ENCODE results near the gene ABHD17B. TPM values are rescaled to one million over a fixed set of nuclear protein-coding genes. Genes with fewer than 3 reads are reported as not detected.
A peak's percentile ranks its signal among the peaks of the same experiment; 100 is the strongest.

ABHD17B gene
- total and polyA plus RNA-seq, 7 donors: 8.4 to 68.3 (median 16.1) TPM

GRCh38 chr9:71878327-71879274 is 32.4 kb downstream of the ABHD17B start:
- WGBS, 3 donors: 96 to 99% (median 99%) methylated on average over 4 of the region's 4 CpGs
- H3K4me1 ChIP-seq: peaks cover 17% of the 10 kb centered on the region
- ATAC-seq: no peak
- peaks cover 0 to 10% of the 10 kb centered on the region in 2 donors for H3K36me3 ChIP-seq (ENCODE audit: insufficient read depth in 1 of 2, low read depth in 1 of 2)
- H3K4me3 ChIP-seq: no peak overlapping the region
- intact Hi-C loops (cut with DNase I): no loop called here
- DNase-seq: no peak
- H3K27ac ChIP-seq: no peak overlapping the region
- TF ChIP-seq, protein P1, sequence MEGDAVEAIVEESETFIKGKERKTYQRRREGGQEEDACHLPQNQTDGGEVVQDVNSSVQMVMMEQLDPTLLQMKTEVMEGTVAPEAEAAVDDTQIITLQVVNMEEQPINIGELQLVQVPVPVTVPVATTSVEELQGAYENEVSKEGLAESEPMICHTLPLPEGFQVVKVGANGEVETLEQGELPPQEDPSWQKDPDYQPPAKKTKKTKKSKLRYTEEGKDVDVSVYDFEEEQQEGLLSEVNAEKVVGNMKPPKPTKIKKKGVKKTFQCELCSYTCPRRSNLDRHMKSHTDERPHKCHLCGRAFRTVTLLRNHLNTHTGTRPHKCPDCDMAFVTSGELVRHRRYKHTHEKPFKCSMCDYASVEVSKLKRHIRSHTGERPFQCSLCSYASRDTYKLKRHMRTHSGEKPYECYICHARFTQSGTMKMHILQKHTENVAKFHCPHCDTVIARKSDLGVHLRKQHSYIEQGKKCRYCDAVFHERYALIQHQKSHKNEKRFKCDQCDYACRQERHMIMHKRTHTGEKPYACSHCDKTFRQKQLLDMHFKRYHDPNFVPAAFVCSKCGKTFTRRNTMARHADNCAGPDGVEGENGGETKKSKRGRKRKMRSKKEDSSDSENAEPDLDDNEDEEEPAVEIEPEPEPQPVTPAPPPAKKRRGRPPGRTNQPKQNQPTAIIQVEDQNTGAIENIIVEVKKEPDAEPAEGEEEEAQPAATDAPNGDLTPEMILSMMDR (IDR thresholded peaks at IDR 0.05): no peak
- peaks cover 13% of the 10 kb centered on the region for H3K9me3 ChIP-seq
- no peaks in the 10 kb centered on the region for H3K27me3 ChIP-seq (ENCODE audit: insufficient read depth in 3 of 3, low read length in 2 of 3)

GRCh38 chr9:71876829-71877228 is 34.2 kb downstream of the ABHD17B start:
- peak in 3 of 4 donors; percentile 63 to 81 (median 69) for ATAC-seq
- intact Hi-C loops (cut with DNase I): no loop called here
- no peak overlapping the region for H3K4me3 ChIP-seq
- DNase-seq: no peak
- peaks cover 0 to 10% of the 10 kb centered on the region in 2 donors for H3K36me3 ChIP-seq (ENCODE audit: insufficient read depth in 1 of 2, low read depth in 1 of 2)
- TF ChIP-seq, protein P1 (IDR thresholded peaks at IDR 0.05): no peak
- peaks cover 8% of the 10 kb centered on the region for H3K9me3 ChIP-seq
- H3K27ac ChIP-seq: peak overlapping the region; percentile 34
- H3K27me3 ChIP-seq (ENCODE audit: insufficient read depth in 3 of 3, low read length in 2 of 3): no peaks in the 10 kb centered on the region
- peaks cover 17% of the 10 kb centered on the region for H3K4me1 ChIP-seq

- ATAC-seq (no peak), DNase-seq (no peak)
- intact Hi-C loops (cut with DNase I): no loop called here
- Histone ChIP-seq H3K27me3 (ENCODE audit: insufficient read depth in 3 of 3, low read length in 2 of 3) (no peaks in the 10 kb centered on the region), H3K4me3 (no peak overlapping the region), H3K36me3 (ENCODE audit: insufficient read depth in 1 of 2, low read depth in 1 of 2) (peaks cover 0 to 17% of the 10 kb centered on the region in 2 donors), H3K27ac (no peak overlapping the region), H3K4me1 (peaks cover 17% of the 10 kb centered on the region), H3K9me3 (peaks cover 8% of the 10 kb centered on the region)
- TF ChIP-seq, protein P1 (IDR thresholded peaks at IDR 0.05): no peak
- 51 to 84% (median 77%) methylated on average over 2 of the region's 2 CpGs for WGBS, 3 donors
These were observed 34.9 kb downstream of the ABHD17B start for GRCh38 chr9:71876106-71876505.

DNA sequence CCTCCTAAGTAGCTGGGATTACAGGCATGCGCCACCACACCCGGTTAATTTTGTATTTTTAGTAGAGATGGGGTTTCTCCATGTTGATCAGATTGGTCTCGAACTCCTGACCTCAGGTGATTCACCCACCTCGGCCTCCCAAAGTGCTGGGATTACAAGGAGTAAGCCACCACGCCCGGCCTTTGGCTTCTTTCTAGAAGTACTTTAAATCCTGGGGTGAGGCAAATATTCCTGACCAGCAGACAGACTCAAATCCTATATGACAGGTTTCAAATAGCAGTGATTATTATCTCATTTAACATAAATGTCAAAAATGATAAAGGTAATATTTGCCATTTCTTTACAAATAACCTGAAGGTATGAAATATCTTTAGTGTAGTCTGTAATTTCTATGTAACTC is 35.6 kb downstream of the ABHD17B start:
- intact Hi-C loops (cut with DNase I): loop anchor here in 1 of 2 donors (2.0 kb wide), 1 partner anchor 23 kb away; no protein-coding TSS in a partner anchor
- Histone ChIP-seq H3K27ac (no peak overlapping the region), H3K27me3 (ENCODE audit: insufficient read depth in 3 of 3, low read length in 2 of 3) (no peaks in the 10 kb centered on the region), H3K36me3 (ENCODE audit: insufficient read depth in 1 of 2, low read depth in 1 of 2) (peaks cover 0 to 21% of the 10 kb centered on the region in 2 donors), H3K4me3 (no peak overlapping the region), H3K9me3 (peaks cover 8% of the 10 kb centered on the region), H3K4me1 (peaks cover 17% of the 10 kb centered on the region)
- DNase-seq (no peak), ATAC-seq (no peak)
- TF ChIP-seq, protein P1 (IDR thresholded peaks at IDR 0.05): no peak
- WGBS, 3 donors: 95 to 98% (median 98%) methylated on average over 6 of the region's 6 CpGs
